H1 (cell line): ENCODE measurements around the gene SCAF11. TPM values are rescaled to one million over a fixed set of nuclear protein-coding genes. Genes with fewer than 3 reads are reported as not detected.

Experiments used
- ASH2L ChIP-seq: fragments of 200-600, 300-600 bp; sonication (generic); IDR thresholded peaks from one replicate; pipeline ENCODE4 v1.7.1; 2017; ENCODE audit warnings: low read length
- ATF3 ChIP-seq: IDR thresholded peaks from 2 replicates; pipeline ENCODE4 v1.6.1; 2011; ENCODE audit warnings: low read depth, mild to moderate bottlenecking, low read length; ENCODE audit not compliant: insufficient read depth
- BACH1 ChIP-seq: IDR thresholded peaks from 2 replicates; pipeline ENCODE4 v1.6.1; 2012; ENCODE audit warnings: low read length, improper control_type of control experiment
- CEBPB ChIP-seq: IDR thresholded peaks from 2 replicates; pipeline ENCODE4 v1.6.1; 2012; ENCODE audit warnings: low read depth, low read length
- CREB1 ChIP-seq: IDR thresholded peaks from 2 replicates; pipeline ENCODE4 v1.6.1; 2012; ENCODE audit warnings: inconsistent platforms
- EGR1 ChIP-seq: IDR thresholded peaks from 2 replicates; pipeline ENCODE4 v1.6.1; 2011; ENCODE audit warnings: low read depth, low read length, borderline replicate concordance
- EP300 ChIP-seq, 2 experiments: IDR thresholded peaks; 1 replicate in 1 of 2; 2 replicates in 1 of 2; pipeline ENCODE4 v1.6.1; 2011 to 2012; ENCODE audit warnings: low read depth in 2 of 2, low read length in 2 of 2, mild to moderate bottlenecking in 2 of 2, borderline replicate concordance in 1 of 2, inconsistent platforms in 1 of 2, moderate library complexity in 1 of 2
- FOSL1 ChIP-seq: IDR thresholded peaks from 2 replicates; pipeline ENCODE4 v1.6.1; 2011; ENCODE audit warnings: mild to moderate bottlenecking, low read depth, low read length, moderate library complexity; ENCODE audit not compliant: insufficient read depth
- GTF2F1 ChIP-seq: IDR thresholded peaks from 2 replicates; pipeline ENCODE4 v1.6.1; 2012; ENCODE audit warnings: low read depth, low read length, improper control_type of control experiment, borderline replicate concordance
- HDAC6 ChIP-seq: IDR thresholded peaks from one replicate; pipeline ENCODE4 v1.7.1; 2012; ENCODE audit warnings: low read depth, mild to moderate bottlenecking, inconsistent platforms, low read length, moderate library complexity
- JUND ChIP-seq: IDR thresholded peaks from 2 replicates; pipeline ENCODE4 v1.6.1; 2011; ENCODE audit warnings: mild to moderate bottlenecking, improper control_type of control experiment, low read length
- KDM4A ChIP-seq: IDR thresholded peaks from one replicate; pipeline ENCODE4 v1.7.1; 2012; ENCODE audit warnings: low read depth, mild to moderate bottlenecking, moderate library complexity, low read length, inconsistent platforms; ENCODE audit not compliant: severe bottlenecking
- MAFK ChIP-seq: IDR thresholded peaks from 2 replicates; pipeline ENCODE4 v1.6.1; 2012; ENCODE audit warnings: low read depth, mild to moderate bottlenecking, improper control_type of control experiment, low read length
- MAX ChIP-seq: IDR thresholded peaks from 2 replicates; pipeline ENCODE4 v1.6.1; 2012; ENCODE audit warnings: inconsistent platforms
- RXRA ChIP-seq: IDR thresholded peaks from 2 replicates; pipeline ENCODE4 v1.6.1; 2011; ENCODE audit warnings: low read depth, mild to moderate bottlenecking, low read length, moderate library complexity; ENCODE audit not compliant: insufficient read depth
- SIRT6 ChIP-seq: IDR thresholded peaks from one replicate; pipeline ENCODE4 v1.7.1; 2012; ENCODE audit warnings: low read length, inconsistent platforms
- SP1 ChIP-seq: IDR thresholded peaks from 2 replicates; pipeline ENCODE4 v1.6.1; 2011; ENCODE audit warnings: low read depth, low read length
- SP2 ChIP-seq: IDR thresholded peaks from 2 replicates; pipeline ENCODE4 v1.6.1; 2012; ENCODE audit warnings: mild to moderate bottlenecking, low read length, inconsistent platforms
- SP4 ChIP-seq: IDR thresholded peaks from 2 replicates; pipeline ENCODE4 v1.6.1; 2012; ENCODE audit warnings: low read length, inconsistent platforms
- SRF ChIP-seq: IDR thresholded peaks from 2 replicates; pipeline ENCODE4 v1.6.1; 2011; ENCODE audit warnings: mild to moderate bottlenecking, low read depth, low read length, moderate library complexity
- TAF1 ChIP-seq: IDR thresholded peaks from 2 replicates; pipeline ENCODE4 v1.6.1; 2011; ENCODE audit warnings: mild to moderate bottlenecking, low read depth, low read length
- TAF7 ChIP-seq: optimal IDR thresholded peaks from 2 replicates; pipeline ENCODE3; 2011; ENCODE audit warnings: low read depth, mild to moderate bottlenecking, inconsistent platforms, low read length, moderate library complexity, borderline replicate concordance
- TCF12 ChIP-seq: IDR thresholded peaks from 2 replicates; pipeline ENCODE4 v1.6.1; 2011; ENCODE audit warnings: low read depth, mild to moderate bottlenecking, low read length
- YY1 ChIP-seq: IDR thresholded peaks from 2 replicates; pipeline ENCODE4 v1.6.1; 2011; ENCODE audit warnings: low read depth, mild to moderate bottlenecking, low read length
- polyA plus RNA-seq, 7 experiments: library from polyadenylated mRNA; depleted of rRNA in 3 of 7; stranded (reverse) in 5 of 7; unstranded in 2 of 7; fragments of >200 nt in 5 of 7; fragments of 200-250 nt in 2 of 7; gene quantifications; 1 replicate in 5 of 7; 2 replicates in 1 of 7; 4 replicates in 1 of 7; pipeline versions ENCODE4 v1.2.1 to v1.2.3, GENCODE V29; 2011 to 2013; ENCODE audit warnings: missing spikeins in 2 of 7, mixed read lengths in 2 of 7
- total RNA-seq: library from RNA; stranded (reverse); fragmentation: NEBNext Ultra II Directional; extraction: Animal tissue kit (Norgen Biotek cat#: 25700); gene quantifications from 2 replicates; pipeline ENCODE4 v1.2.1, GENCODE V29; 2021

SCAF11 gene
- total and polyA plus RNA-seq, 2 of the 8 experiments (the other 6 are each of a cell fraction or from before 2014, with no cell fraction given): 15.1 to 77.8 TPM

GRCh38 chr12:45990468-45991283, at the start of gene SCAF11 (continued):
- peak; percentile 49; the same call in 1 of the 2 replicates for TF ChIP-seq JUND
- TF ChIP-seq TAF7: peak; percentile 79
- peak; percentile 40; the same call in 1 of the 2 replicates for TF ChIP-seq MAFK
- TF ChIP-seq TCF12: peak; percentile 72; the same call in 1 of the 2 replicates
- peak; percentile 79 for TF ChIP-seq ATF3
- TF ChIP-seq GTF2F1: peak; percentile 85; the same call in 1 of the 2 replicates
- TF ChIP-seq MAX: peak; percentile 100
- no peak for TF ChIP-seq FOSL1
- TF ChIP-seq TAF1: no peak; the same call in 1 of the 2 replicates
- peak; percentile 74 for TF ChIP-seq SRF
- peak; percentile 98 for TF ChIP-seq CREB1
- peak; percentile 64 for TF ChIP-seq ASH2L
- peak in 1 of 2 experiments; percentile 62; a peak in 1 of 3 replicates for TF ChIP-seq EP300 (IDR thresholded peaks at IDR 0.05; ENCODE audit: borderline replicate concordance in 1 of 2, low read depth in 2 of 2, low read length in 2 of 2)
- TF ChIP-seq YY1: 0 out of 2 replicates have a peak, but pooled peaks have one; percentile 47
- 0 out of 2 replicates have a peak, but pooled peaks have one; percentile 57 for TF ChIP-seq BACH1
- TF ChIP-seq SP1: peak; percentile 75; the same call in 1 of the 2 replicates
- 0 out of 2 replicates have a peak, but pooled peaks have one; percentile 2 for TF ChIP-seq CEBPB
- 0 out of 2 replicates have a peak, but pooled peaks have one; percentile 20 for TF ChIP-seq SP4
- no peak for TF ChIP-seq SP2
- no peak for TF ChIP-seq RXRA
- peak; percentile 73 for TF ChIP-seq EGR1
- no peak for TF ChIP-seq HDAC6
- peak; percentile 39 for TF ChIP-seq KDM4A
- TF ChIP-seq SIRT6: no peak
